ENCODE results near the gene C8A.
A peak's percentile ranks its signal among the peaks of the same experiment; 100 is the strongest.

C8A gene

GRCh38 chr1:56854521-56855099 lies at the start of gene C8A:
Gene C8A, plus strand, starts transcription at chr1:56854797. Its CDS starts 105 bp downstream, at chr1:56854902.
- DNase-seq = no peak

DNA sequence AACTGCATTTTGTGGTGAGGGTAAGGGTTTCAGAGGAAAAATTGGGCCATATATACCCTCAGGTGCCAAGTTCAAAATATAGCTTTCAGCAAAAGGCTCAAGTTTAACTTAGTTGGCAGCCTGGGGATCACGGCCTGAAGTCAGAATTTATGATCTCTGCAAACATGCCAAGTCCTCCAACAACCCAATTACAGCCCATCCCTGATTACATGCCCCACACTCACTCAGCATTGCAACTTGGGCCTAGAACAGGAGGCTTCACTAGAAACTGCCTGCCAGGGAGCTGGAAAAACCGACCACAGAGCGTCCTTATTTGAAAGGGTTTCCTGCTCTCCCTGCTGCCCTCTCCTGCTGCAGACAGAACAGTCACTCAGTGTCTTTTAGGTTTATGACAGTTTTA lies 47.8 kb upstream of the C8A start:
- no peak for DNase-seq

DNA sequence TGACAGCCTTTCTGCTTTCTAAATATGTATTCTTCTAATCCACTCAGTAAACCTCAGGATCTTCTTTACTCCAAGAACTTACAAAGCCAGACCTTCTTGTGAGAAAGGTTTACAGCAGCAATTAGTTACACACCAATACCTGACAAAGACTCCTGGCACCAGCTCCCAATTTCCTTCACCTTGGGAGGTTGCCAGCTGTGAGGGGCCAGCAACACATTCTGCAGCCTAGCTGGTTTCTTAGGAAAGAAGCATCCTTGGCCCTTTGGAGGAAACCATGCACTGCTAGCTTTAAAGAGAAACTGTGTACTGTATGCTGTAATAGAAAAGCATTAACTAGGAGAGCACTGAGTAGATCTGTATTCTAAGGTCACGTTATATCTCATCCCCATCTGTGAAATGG lies 46.2 kb upstream of the C8A start:
- no peak for DNase-seq

DNA sequence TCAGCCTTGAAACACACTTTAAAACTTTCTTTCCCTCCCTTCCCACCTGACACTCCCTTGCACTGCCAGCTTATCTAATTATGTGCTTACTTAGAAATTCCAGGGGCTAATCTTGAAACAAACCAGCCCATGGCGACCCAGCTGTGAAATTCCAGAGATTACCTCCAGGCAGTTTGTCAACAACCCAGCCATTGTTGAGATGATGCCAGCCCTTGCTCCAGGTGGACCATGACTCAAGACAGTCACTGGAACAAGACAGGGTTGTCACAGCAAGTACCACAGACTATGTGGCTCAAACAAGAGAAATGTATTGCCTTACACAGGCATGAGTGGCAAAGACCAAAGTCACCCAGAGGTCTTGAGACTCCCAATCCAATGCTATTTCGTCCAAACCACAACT lies 43.3 kb upstream of the C8A start:
- DNase-seq = no peak

DNA sequence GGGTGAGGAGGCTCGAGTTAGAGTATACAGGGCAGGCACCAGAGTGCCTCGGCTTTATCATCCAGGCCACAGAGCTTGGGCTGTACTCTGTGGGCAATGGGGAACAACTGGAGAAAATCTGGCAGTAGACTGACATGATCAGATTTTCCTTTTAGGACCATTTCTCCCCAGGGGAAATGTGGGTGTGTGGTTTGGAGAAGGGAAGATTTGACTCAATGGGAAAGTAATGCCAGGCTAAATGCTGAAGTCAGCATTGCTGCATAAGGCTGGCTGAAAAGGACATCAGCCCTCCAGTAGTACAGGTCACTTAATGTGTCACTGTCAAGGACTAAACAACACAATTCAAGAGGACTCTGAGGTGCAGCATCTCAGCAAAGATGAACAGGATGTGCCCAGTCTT lies 40.4 kb upstream of the C8A start:
- no peak for DNase-seq

GRCh38 chr1:56816264-56816663 lies 38.3 kb upstream of the C8A start:
- DNase-seq = no peak

DNA sequence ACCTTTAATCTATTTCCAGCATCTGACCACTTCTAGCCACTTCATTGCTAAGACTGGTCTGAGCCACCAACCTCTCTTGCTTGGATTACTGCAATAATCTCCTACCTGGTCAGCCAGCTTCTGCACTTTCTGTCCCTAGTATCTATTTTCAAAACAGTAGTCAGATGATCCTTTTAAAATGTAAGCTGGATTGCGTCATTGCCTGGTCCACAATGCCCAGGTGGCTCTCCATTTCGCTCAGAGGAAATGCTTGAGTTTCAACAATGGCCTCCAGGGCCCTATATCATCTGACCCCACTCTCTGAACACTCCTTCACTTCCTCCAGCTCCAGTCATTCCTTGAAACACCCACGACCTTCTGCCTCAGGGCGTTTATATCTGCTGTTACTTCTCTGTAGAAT lies 37.7 kb upstream of the C8A start:
- no peak for DNase-seq

GRCh38 chr1:56817716-56818463 lies 36.7 kb upstream of the C8A start:
- no peak for DNase-seq

DNA sequence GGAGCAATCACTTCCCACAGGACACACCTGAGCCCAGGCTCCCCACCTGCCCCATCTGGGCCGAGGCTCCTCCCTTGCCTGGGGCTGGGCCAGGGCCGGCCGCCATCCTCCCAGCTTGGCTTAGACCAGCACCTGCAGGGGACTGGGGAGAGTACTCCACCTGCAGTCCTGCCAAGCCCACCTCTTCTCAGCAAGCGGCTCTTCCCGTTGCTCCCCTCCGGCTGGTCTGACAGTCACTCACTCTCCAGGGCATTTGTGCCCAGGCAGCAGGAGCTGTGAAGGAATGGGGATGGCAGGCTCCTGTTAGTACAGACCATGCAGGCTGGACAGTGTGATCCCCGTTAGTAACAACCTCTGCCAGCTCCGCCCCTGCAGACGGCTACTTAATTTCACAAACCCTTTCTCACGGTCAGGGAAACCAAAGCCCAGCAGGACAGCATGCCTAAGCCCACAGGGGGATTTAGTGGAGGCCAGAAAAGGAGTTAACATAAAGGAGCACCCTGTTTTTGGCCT lies 35.2 kb upstream of the C8A start, which contains the start of gene FYB2:
Gene FYB2 (minus strand): TSS at position 18 of the 513 bp plus-strand sequence. CDS start 114 bp downstream, outside the sequence.
- DNase-seq = no peak

- DNase-seq = peak; percentile 51
Measured at GRCh38 chr1:56820755-56821461, 33.7 kb upstream of the C8A start.

GRCh38 chr1:56821462-56821797 lies 33.2 kb upstream of the C8A start:
- no peak for DNase-seq

DNA sequence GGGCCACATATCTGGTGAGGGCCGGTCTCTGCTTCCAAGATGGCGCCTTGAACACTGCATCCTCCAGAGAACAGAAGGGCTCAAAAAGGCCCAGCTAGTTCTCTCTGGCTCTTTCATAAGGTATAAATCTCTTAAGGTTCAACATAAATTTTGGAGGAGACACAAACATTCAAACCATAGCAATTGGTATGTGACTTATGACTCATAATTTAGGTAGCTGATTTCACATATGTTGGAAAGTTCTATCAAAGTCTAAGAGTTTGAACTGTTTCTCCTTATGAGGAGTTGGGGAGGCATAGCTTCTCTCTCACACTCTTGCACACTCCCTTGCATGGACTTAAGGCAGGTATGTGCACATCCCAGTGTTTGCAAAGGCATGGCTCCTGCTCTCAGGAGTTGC lies 30.3 kb upstream of the C8A start:
- DNase-seq = no peak

- no peak for DNase-seq
Measured at GRCh38 chr1:56824938-56825337, 29.7 kb upstream of the C8A start.

DNA sequence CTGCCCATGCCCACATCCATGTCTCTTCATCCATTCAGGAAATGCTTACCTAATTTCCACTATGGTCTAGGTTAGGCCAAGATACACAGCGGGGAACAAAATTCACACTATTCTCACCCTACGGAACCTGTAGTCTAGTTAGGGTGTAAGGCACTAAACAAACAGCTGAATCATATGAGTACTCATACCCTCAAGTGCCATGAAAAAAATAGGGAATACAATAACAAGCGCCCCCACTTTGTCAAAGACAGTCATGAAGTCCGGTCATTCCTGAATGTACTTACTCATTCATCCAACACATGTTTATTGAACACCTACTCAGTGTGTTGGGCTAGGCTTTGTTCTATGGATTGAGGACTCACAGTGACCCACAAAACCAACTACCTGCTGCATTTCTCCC lies 29.2 kb upstream of the C8A start:
- DNase-seq = no peak

DNA sequence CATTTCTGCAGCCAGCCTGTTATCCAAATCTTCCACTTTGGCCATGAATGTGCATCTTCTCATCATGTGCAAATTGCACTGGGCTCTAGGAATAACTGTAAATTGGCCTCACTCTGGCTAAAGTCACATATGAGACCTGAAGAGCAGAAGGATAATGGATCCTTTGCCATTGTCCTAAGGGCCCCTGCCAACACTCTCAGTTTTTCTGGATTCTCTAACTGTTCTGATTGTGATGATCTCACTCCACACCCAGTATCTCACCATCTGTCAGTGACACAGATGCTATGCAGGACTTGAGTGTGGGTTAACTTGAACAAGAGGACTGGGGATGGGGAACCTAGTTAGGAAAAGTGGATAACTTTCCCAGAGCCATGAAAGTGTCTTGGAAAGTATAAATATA lies 26.9 kb upstream of the C8A start:
- no peak for DNase-seq

DNA sequence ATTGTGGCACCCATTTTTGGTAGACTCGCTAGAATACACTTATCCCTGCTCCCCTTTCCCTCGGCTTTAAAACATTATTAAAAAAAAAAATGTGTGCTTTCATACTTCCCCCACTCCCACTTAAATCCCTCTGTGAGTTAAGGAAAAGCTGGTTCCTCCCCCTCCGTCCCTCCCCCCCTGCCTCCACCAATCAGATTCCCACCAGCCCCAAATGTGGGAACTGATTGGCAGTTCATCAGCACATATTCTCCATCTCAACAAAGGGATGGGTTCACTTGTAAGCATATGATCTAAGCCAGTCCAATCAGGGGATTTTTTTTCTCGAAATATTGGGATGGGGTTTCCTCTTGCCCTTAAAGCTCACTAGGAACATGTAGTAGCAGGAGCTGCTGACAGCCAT lies 24.5 kb upstream of the C8A start:
- DNase-seq = no peak

GRCh38 chr1:56831871-56832693 lies 22.5 kb upstream of the C8A start:
- DNase-seq = no peak

DNA sequence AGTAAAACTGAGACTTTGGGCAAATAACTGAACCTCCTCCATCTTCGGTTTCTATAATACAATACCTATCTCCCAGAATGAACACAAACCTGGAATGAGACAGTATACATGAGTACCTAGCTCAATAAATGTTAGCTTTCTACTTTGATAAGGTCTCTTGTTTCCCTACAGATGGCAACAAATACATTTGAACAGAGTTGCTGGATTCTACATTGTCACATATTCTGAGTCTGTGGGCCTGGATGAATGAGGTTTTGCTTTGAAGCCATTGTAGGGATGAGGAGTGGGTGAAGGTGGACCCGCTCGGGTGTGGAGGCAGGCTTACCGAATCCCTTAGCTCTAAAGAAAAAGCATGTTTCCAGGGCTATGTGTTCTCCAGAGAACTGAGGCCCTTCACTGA lies 21.5 kb upstream of the C8A start:
- DNase-seq = no peak

- no peak for DNase-seq
Measured at GRCh38 chr1:56834137-56834900, 20.3 kb upstream of the C8A start.

- DNase-seq = no peak
Measured at GRCh38 chr1:56835657-56836056, 18.9 kb upstream of the C8A start.

DNA sequence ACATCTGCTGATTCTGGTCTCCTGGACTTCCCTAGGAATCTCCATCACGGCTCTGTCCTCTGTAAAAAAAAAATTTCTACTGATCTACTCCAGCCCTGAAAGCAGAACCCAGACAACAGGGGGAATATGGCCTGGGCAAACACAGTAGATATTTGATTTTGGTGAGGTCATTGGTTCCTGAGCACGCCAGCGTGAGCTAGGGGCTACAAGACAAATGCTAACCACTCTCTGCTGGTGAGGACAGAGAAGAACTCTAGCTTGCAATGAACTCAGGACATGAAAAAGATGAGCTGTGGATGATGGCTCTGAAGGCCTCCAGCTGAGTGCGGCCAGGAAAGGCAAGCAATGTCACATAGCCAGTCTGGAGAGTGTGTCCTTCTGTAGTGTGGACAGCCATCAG lies 18.2 kb upstream of the C8A start:
- DNase-seq = no peak

DNA sequence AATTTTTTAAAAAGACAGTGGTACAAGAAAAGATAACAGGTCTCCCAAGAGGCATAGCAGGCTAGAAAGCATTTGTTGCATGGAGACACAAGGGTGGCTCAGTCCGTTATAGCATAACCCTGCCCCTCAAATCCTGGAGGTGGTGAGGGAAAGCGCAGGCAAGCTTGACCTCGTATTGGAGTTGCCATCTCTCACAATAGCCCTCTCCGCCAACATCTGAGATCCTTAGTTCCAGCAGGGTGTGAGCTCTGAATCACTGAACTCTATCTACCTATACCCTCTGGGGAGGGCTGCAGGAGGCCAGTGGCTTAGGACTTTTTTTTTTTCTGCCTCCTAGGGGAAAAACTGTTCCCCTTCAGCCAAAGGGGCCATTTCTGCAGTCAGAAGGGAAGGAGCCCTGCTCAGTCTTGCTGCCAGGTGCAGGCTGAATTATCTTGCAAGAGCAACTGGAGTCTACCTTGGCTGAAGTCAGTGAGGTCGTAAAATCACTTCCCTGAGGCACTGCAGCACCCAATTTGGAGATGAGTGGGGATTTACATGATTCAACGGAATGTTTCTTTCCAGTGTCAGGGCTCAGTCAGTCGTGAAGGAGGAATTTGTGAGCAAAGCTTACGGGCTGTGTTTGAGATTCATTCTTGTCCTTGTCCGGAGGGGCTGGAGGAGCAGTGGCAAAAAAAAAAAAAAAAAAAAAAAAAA lies 17.2 kb upstream of the C8A start:
- no peak for DNase-seq
